ENCODE measurements around the gene HSD17B2. TPM values are rescaled to one million over a fixed set of nuclear protein-coding genes. Genes with fewer than 3 reads are reported as not detected.

The HSD17B2 gene
- total and polyA plus RNA-seq, 2 donors from 2014 or later = 0.79 to 1.8 TPM

- Histone ChIP-seq H3K9me3 (ENCODE audit: control insufficient read depth in 2 of 3, insufficient read depth in 1 of 3, low read length in 3 of 3) (no peaks in the 10 kb centered on the region), H3K27me3 (ENCODE audit: control insufficient read depth, insufficient read depth, low read length) (no peaks in the 10 kb centered on the region), H3K36me3 (ENCODE audit: control insufficient read depth in 2 of 3, insufficient read depth in 3 of 3, low read length in 3 of 3) (no peaks in the 10 kb centered on the region), H3K9ac (ENCODE audit: low read length in 3 of 3) (no peak overlapping the region), H3K4me3 (ENCODE audit: low read length in 3 of 3) (no peak overlapping the region), H3K4me1 (ENCODE audit: control insufficient read depth in 2 of 3, insufficient read depth in 2 of 3, low read depth in 1 of 3, low read length in 3 of 3) (peaks cover 0 to 3% (median 2%) of the 10 kb centered on the region in 3 donors), H3K27ac (ENCODE audit: low read depth in 2 of 2, low read length in 2 of 2) (no peak overlapping the region)
- FAIRE-seq (no peak), DNase-seq (no peak)
- intact Hi-C loops (cut with DNase I) = no loop called here
- no peak for TF ChIP-seq CTCF (IDR thresholded peaks at IDR 0.05; ENCODE audit: borderline replicate concordance, extremely low read depth, insufficient read depth)
Observed at GRCh38 chr16:82044585-82044911, 9.5 kb downstream of the HSD17B2 start.

GRCh38 chr16:82045465-82045864 lies 10.4 kb downstream of the HSD17B2 start:
- Histone ChIP-seq H3K4me1 (ENCODE audit: control insufficient read depth in 2 of 3, insufficient read depth in 2 of 3, low read depth in 1 of 3, low read length in 3 of 3) (peaks cover 0 to 3% (median 2%) of the 10 kb centered on the region in 3 donors), H3K9me3 (ENCODE audit: control insufficient read depth in 2 of 3, insufficient read depth in 1 of 3, low read length in 3 of 3) (no peaks in the 10 kb centered on the region), H3K27ac (ENCODE audit: low read depth in 2 of 2, low read length in 2 of 2) (no peak overlapping the region), H3K36me3 (ENCODE audit: control insufficient read depth in 2 of 3, insufficient read depth in 3 of 3, low read length in 3 of 3) (no peaks in the 10 kb centered on the region), H3K27me3 (ENCODE audit: control insufficient read depth, insufficient read depth, low read length) (no peaks in the 10 kb centered on the region), H3K4me3 (ENCODE audit: low read length in 3 of 3) (no peak overlapping the region), H3K9ac (ENCODE audit: low read length in 3 of 3) (no peak overlapping the region)
- FAIRE-seq = no peak
- DNase-seq = no peak
- no peak for TF ChIP-seq CTCF (IDR thresholded peaks at IDR 0.05; ENCODE audit: borderline replicate concordance, extremely low read depth, insufficient read depth)
- intact Hi-C loops (cut with DNase I) = no loop called here

GRCh38 chr16:82046541-82046940 lies 11.5 kb downstream of the HSD17B2 start:
- intact Hi-C loops (cut with DNase I) = no loop called here
- FAIRE-seq = no peak

More at GRCh38 chr16:82046541-82046940, 11.5 kb downstream of the HSD17B2 start:
- Histone ChIP-seq H3K27me3 (ENCODE audit: control insufficient read depth, insufficient read depth, low read length) (no peaks in the 10 kb centered on the region), H3K4me1 (ENCODE audit: control insufficient read depth in 2 of 3, insufficient read depth in 2 of 3, low read depth in 1 of 3, low read length in 3 of 3) (peaks cover 0 to 3% (median 2%) of the 10 kb centered on the region in 3 donors), H3K9ac (ENCODE audit: low read length in 3 of 3) (no peak overlapping the region), H3K9me3 (ENCODE audit: control insufficient read depth in 2 of 3, insufficient read depth in 1 of 3, low read length in 3 of 3) (no peaks in the 10 kb centered on the region), H3K4me3 (ENCODE audit: low read length in 3 of 3) (no peak overlapping the region), H3K27ac (ENCODE audit: low read depth in 2 of 2, low read length in 2 of 2) (no peak overlapping the region), H3K36me3 (ENCODE audit: control insufficient read depth in 2 of 3, insufficient read depth in 3 of 3, low read length in 3 of 3) (no peaks in the 10 kb centered on the region)
- no peak for TF ChIP-seq CTCF (IDR thresholded peaks at IDR 0.05; ENCODE audit: borderline replicate concordance, extremely low read depth, insufficient read depth)
- DNase-seq = no peak

Data from kidney (tissue), 14 donors.